NCI-H345 (cell line): Measurements from ENCODE around the gene WDPCP.
"Not testable (repeated sequence)": the region's sequence is repeated elsewhere in the genome, so short reads cannot be mapped to it uniquely, and the experiment has no call there.

Source experiments
- DNase-seq: peaks from one replicate; lab custom pipeline; 2025; lab: John Stamatoyannopoulos, UW

The WDPCP gene

DNA sequence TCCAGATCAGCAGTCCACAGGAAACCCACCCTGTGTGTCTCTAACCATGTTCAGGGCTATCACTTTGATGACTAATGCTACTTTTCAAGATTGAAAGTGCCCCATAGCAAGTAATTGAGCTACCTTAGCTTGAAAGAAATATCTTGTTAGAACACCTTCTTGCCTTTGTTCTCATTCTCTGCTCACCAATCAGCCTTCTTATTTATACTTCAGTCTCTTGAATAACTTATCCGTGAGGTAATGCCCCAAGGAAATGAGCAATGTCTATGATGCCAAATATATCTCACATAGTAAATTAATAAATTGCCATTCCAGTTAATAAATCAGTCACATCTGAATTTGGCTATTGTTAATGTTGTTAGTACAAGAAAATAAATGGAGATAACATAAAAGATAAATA lies 141.6 kb downstream of the WDPCP start:
- no peak for DNase-seq

DNA sequence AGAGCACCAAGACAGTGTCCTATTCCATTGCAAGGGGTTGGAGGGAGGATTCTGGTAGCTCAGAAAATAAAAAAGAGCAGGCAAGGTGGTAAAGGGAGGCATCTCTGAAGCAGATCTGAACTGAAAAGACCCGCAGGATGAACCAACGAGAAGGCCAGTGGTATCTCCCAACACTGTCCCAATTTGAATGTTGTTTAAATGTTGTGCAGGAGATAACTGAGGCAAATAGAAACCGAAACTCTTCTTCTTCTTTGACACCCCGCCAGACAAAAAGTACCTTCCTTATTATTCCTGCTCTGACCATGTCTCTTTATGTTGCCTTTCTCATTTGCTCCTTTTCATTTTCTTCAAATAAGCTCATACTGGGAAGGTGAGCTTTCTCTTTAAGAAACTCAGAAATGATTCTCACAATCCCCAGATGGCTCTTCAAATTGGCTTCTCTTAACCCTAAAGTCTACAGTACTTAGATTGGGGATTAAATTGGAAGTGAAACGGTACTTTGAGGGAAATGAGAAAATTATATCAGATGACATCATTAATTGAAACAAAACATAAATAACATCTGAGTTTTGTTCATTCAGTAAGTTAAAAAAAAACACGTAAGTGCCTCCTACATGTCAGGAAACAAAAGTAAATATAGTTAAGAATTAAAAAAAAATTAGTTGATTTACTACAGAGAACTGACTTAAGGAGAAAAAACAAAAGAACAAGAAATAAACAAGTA lies 143.6 kb downstream of the WDPCP start:
- DNase-seq, result no peak

DNA sequence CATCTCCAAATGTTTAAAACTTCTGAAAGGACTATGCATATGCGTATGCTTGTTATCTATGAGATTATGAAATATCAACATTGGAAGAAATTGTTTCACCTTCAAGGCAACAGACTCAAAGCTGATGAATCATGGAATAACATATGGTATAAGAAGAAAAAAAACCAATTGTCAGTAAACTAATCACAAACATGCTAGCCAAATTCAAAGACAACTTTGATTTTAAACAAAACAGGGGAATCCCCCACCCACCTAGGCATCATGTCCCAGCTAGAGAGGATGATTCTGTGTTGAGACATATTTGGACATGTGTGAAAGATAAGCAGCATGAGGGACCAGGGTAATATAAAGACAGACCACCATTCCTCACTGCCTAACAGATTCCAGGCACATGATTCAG lies 147.7 kb downstream of the WDPCP start:
- no peak for DNase-seq

- DNase-seq, result no peak
These were observed 150.1 kb downstream of the WDPCP start for GRCh38 chr2:63438181-63438580.

DNA sequence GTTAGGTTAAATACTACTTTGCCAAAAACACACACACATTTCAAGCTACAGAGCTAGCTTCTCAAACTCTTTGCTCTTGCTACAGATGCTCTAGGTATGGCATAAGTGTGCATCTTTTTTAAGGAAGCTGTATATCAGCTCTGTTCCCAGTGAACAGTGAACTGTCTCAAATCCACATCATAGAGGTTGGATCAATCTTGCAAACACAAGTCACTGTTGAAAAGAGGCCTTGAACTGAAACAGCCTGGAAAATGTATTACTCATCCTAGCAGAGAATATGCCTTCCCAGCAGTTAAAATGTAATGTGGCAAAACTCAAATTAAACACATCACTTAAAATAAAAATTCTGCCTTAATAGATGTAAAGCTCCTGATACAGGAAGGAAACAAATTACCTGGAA lies 151.8 kb downstream of the WDPCP start:
- DNase-seq, result no peak

DNA sequence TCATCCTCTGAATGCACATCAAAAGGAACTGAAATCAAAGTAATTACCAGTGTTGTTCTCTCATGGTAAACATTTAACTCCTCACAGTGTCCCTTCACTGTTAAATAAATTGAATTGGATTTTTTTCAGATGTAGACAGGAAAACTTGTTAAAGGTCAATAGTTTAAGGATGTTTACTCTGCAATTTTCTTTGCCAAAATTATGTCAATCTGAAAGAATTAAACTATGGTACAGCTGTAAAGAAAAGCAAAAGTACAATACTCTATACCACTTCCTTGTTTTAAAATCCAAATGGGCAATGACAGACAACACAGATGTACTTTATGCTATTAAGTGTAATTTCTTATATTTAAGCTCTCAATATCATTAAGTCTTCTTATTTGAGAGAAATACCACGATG lies 153.2 kb downstream of the WDPCP start:
- no peak for DNase-seq

DNA sequence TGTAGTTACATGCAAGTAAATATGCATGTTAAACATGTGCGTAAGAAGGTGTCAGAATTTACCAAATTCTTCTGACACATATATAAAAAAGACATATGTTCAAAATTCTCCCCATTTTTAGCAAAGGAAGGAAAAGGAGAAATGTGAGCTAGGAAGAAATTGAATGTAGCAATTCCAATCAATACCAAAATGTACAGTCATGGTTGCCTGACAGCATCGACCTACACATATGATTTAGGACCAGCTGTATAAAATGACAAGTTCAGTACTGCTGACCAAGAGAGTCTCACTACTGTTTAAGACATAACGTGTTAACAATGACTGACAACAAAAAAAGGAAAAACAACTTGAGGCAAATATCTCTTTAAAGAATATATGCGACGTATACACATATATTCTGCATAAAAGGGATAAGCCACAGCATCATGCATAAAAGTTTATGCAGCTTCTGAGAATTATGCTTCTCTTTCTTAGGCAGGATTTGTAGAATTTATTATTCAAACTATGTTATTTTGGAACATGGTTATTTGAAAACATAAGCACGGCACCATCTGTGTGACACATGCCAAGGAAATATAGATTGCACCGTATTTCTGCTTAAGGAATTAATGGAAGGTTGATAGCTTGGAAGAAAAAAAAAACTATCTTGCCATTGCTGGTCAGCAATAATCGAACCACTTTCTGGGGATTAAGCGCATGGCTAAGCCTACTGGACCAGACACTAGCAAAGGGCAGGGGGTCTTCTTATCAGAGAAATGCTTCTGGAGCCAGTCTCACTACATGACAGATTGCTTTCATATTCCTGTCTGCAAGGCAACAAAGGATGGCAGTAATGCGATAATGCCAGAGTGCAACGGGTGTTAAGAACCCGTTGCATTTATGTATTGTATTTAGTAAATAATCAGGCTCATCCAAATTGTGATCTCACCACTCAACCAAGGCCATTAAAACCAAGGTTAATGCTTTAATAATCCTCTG lies 154.0 kb downstream of the WDPCP start:
- no peak for DNase-seq

DNA sequence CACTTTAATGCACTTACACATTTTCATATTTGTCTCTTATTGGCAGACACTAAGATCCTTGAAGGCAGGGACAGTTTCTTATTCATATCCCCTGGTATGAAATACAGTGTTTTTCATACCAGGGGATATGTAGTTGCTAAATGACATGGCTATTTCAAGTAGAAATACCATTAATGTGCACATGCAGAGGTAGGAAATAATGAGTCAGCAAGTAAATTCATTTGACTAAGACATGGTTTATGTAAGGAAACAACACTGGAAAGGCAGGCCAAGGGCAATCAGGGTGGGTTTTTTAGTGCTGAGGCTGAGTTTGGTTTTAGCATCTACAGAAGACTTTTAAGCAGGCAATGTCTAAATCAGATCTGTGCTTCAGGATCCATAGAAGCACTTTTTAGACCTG lies 155.9 kb downstream of the WDPCP start:
- no peak for DNase-seq

DNA sequence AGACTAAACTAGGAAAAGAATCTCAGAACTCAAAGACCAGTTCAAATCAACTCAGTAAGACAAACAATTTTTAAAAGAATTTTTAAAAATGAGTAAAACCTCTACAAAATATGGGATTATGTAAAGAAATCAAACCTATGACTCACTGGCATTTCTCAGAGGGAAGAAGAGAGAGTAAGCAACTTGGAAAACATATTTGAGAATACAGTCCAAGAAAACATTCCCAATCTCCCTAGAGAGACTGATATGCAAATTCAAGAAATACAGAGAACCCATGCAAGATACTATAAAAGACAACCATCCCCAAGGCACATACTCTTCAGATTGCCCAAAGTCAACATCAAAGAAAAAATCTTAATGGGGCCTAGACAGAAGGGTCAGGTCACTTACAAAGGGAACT lies 162.7 kb downstream of the WDPCP start:
- DNase-seq, result no peak

DNA sequence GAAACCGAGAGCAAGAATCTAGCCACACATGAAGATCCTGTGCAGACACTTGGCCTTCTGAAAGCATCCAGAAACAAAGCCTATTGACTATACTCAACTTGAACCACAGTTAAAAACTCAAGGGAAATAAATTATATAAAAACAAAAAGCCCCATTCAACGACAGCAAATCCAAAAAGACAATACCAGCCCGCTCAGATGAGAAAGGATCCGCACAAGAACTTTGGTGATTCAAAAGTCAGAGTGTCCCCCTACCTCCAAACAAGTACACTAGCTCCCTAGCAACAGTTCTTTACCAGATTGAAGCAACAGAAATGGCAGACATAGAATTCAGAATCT lies 163.2 kb downstream of the WDPCP start:
- no peak for DNase-seq

DNA sequence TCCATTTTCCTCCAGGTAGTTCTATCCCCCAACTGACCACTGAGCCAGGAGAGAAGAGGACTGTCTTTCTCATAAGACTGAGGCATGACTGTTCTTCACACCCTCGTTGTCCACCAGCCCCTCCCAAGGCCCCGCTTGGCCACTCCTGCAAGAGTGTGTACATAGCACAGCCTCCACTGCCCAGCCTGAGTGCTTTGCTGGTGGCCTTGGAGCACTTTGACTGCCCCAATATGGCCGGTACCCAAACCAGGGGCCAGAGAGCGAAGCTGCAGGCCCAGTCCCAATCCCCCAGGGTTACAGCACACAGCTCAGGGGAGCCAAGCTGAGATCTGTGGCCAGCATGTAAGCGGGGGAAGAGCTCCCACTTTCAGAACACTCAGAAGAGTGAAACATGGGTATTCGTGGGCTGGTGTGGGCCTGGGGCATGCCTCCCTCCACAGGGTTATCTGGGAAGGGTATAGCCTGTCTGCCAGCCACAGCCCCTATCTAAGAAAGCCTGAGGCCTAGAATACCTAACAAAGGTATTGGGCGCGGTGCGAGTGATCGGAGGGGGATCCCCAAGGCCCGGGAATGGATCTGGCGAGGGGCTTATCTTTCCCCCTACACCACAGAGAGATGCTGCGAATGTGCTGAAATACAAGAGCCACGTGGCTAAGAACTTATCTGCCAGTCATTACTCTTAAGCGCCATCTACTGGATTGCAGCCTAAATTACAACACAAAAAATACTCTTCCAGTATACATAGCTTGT lies 163.8 kb downstream of the WDPCP start:
- no peak for DNase-seq

DNA sequence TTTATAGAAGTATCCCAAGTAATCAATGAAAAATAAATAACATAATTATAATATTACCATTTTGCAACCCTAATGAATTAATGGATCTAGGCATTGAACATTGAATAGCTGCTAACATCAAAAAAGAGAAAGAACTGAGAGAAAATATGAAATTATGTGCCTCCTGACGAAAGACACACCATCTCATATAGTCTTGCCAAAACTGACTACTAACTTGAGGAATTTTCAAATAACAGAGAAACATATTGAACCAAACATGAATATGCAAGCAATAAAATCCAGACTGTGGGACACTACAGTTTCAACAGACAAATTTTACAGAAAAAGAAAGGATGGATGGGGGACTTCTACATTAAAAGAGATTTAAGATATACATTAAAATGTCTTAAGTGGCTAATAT lies 165.7 kb downstream of the WDPCP start:
- DNase-seq, result no peak

- no peak for DNase-seq
These were observed 179.7 kb downstream of the WDPCP start for GRCh38 chr2:63408530-63408929.

- no peak for DNase-seq
These were observed 181.6 kb downstream of the WDPCP start for GRCh38 chr2:63406641-63407040.

DNA sequence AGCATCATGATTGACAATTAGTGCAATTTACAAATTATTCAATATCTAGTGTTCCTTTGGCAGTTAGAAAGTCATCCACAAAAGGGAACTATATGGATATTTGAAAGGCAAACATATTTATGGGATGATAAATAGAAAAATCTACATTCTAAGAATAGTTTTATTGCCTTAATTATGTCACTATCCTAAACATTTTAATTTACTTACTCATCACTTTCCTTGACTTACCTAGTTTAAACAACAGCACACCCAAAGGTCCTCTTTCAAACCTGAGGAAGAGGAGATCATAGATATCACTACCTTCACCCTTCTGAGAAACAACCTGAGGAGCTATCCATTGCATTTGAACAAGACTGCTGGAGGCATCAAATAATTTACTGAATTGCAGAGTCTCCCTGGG lies 184.5 kb downstream of the WDPCP start:
- DNase-seq, result no peak

- not testable (repeated sequence) for DNase-seq
These were observed 185.4 kb downstream of the WDPCP start for GRCh38 chr2:63402889-63403288.

DNA sequence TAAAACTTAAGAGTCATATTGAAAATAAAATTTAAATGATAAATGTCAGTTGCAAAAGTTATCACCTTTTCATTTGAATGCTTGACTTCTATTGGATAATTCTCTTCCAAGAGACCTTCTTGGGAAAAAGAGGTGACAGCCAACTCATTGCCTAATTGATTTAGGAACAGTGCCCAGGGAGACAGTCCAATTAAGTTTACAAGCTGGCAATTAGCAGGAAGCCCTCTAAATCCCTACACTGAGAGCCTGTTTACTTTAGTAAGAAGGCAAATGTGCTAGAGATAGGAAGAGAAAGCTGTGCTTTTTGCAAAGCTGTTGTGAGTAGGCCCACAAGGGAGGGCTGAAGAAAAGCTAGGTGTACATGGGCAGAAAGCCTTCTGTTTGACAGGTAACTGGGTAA lies 189.1 kb downstream of the WDPCP start:
- DNase-seq, result peak; percentile 2

- DNase-seq, result no peak
These were observed 208.8 kb downstream of the WDPCP start for GRCh38 chr2:63379451-63379850.

GRCh38 chr2:63378589-63378988 lies 209.7 kb downstream of the WDPCP start:
- DNase-seq, result no peak

- no peak for DNase-seq
These were observed 213.9 kb downstream of the WDPCP start for GRCh38 chr2:63374341-63374740.

DNA sequence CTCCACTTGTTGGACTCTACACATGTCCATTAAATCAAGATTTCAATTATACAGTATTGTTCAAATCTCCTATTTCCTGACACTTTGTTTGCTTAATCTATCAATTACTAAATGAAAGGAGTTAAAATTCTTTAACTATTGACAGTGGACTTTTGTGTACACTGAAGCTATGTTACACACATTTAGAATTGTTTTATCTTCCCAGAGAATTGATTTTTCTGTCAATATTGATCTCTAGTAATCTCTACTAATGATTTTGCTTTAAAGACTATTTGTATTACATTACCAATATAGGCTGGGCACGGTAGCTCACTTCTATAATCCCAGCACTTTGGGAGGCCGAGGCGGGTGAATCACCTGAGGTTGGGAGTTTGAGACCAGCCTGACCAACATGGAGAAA lies 215.7 kb downstream of the WDPCP start:
- no peak for DNase-seq

DNA sequence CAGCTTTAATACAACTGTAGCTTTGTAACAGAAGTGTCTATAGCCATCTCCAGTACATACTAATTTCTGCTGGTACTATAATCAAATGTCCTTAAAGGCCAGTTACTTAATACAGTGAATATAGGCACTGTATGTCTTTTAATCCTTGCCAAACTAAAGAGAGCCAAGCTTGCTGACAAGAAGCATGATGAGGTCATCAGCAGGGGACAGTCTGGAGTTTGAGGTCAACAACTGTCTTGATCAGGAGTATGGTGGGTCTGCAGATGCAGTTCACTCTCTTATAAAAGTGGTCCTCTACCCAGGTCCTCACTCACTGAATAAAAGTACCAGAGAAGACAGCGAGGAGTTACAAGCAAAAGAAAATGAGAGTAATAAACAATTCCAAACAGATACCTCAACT lies 219.1 kb downstream of the WDPCP start:
- DNase-seq, result no peak

GRCh38 chr2:63364866-63365265 lies 223.4 kb downstream of the WDPCP start:
- DNase-seq, result peak; percentile 96
